HG03521 (cell line): Measurements from ENCODE around the gene SLC17A2.

Source experiments
- ATAC-seq: cut with Tn5 transposase; IDR thresholded peaks from one replicate; pipeline ENCODE4 v1.9.1; 2021; ENCODE audit warnings: mild to moderate bottlenecking, moderate library complexity; ENCODE audit not compliant: unreplicated experiment

Gene SLC17A2

GRCh38 chr6:25930532-25931410 is at the start of gene SLC17A2:
Gene SLC17A2 (minus strand): TSS chr6:25930691. CDS start chr6:25925796, 4,895 bp downstream.
- no peak for ATAC-seq

GRCh38 chr6:25975923-25976560 is 45.6 kb upstream of the SLC17A2 start:
- ATAC-seq = no peak

GRCh38 chr6:25973923-25974555 is 43.5 kb upstream of the SLC17A2 start:
- no peak for ATAC-seq

- no peak for ATAC-seq
Observed at GRCh38 chr6:25972902-25973301, 42.4 kb upstream of the SLC17A2 start.

GRCh38 chr6:25972128-25972527 is 41.6 kb upstream of the SLC17A2 start:
- no peak for ATAC-seq

- no peak for ATAC-seq
Observed at GRCh38 chr6:25971187-25971821, 40.8 kb upstream of the SLC17A2 start.

GRCh38 chr6:25968769-25969168 is 38.3 kb upstream of the SLC17A2 start:
- ATAC-seq = no peak

GRCh38 chr6:25966711-25967110 is 36.2 kb upstream of the SLC17A2 start:
- no peak for ATAC-seq

- no peak for ATAC-seq
Observed at GRCh38 chr6:25965058-25965457, 34.6 kb upstream of the SLC17A2 start.

GRCh38 chr6:25963426-25964123 is 33.1 kb upstream of the SLC17A2 start:
- no peak for ATAC-seq

- peak; percentile 69 for ATAC-seq
Observed at GRCh38 chr6:25962149-25963127, 31.9 kb upstream of the SLC17A2 start, which contains the start of gene TRIM38. Gene TRIM38 (plus strand): TSS chr6:25962802. CDS start chr6:25966523, 3,721 bp downstream.

- ATAC-seq = no peak
Observed at GRCh38 chr6:25961619-25962148, 31.2 kb upstream of the SLC17A2 start.

GRCh38 chr6:25960734-25961133 is 30.2 kb upstream of the SLC17A2 start:
- ATAC-seq = no peak

- ATAC-seq = no peak
Observed at GRCh38 chr6:25959890-25960536, 29.5 kb upstream of the SLC17A2 start.

GRCh38 chr6:25958700-25959162 is 28.2 kb upstream of the SLC17A2 start:
- ATAC-seq = no peak

GRCh38 chr6:25956226-25956625 is 25.7 kb upstream of the SLC17A2 start:
- ATAC-seq = no peak

GRCh38 chr6:25954756-25955155 is 24.3 kb upstream of the SLC17A2 start:
- no peak for ATAC-seq

GRCh38 chr6:25953733-25954132 is 23.2 kb upstream of the SLC17A2 start:
- ATAC-seq = no peak
